Measurements from ENCODE around the gene MNT. TPM values are rescaled to one million over a fixed set of nuclear protein-coding genes. Genes with fewer than 3 reads are reported as not detected.

Gene MNT
- total and polyA plus RNA-seq, 9 of the 15 experiments (the other 6 are each of a cell fraction or from before 2014, with no cell fraction given), result 0.18 to 23.8 (median 5.3) TPM

GRCh38 chr17:2336215-2336851 is 64.5 kb downstream of the MNT start, which contains the start of gene TSR1 (continued):
- TF ChIP-seq THAP12 (CRISPR knock-in tag; IDR thresholded peaks at IDR 0.05) (0 out of 2 replicates have a peak, but pooled peaks have one; percentile 37), ID3 (CRISPR knock-in tag; IDR thresholded peaks at IDR 0.05) (no peak), ID3 (tag; IDR thresholded peaks at IDR 0.05) (0 out of 2 replicates have a peak, but pooled peaks have one; percentile 13), ZBTB7A (IDR thresholded peaks at IDR 0.05; ENCODE audit: borderline replicate concordance, control insufficient read depth, low read depth, low read length) (no peak), NRF1 (conservative IDR thresholded peaks at IDR 0.05 in 1 of 2, IDR thresholded peaks at IDR 0.05 in 1 of 2) (peak; percentile 45 to 54; a peak in 3 of 4 replicates), ZNF655 (CRISPR knock-in tag; IDR thresholded peaks at IDR 0.05) (no peak), ESRRA (IDR thresholded peaks at IDR 0.05; ENCODE audit: borderline replicate concordance, low read depth) (peak; percentile 68; the same call in 1 of the 2 replicates), ZBTB33 (CRISPR knock-in tag; IDR thresholded peaks at IDR 0.05) (no peak), E4F1 (CRISPR knock-in tag; IDR thresholded peaks at IDR 0.05; ENCODE audit: borderline replicate concordance) (no peak), ZNF23 (CRISPR knock-in tag; IDR thresholded peaks at IDR 0.05) (no peak), ATF3 (IDR thresholded peaks at IDR 0.05) (no peak), ATF3 (CRISPR knock-in tag; conservative IDR thresholded peaks at IDR 0.05) (no peak), SREBF2 (CRISPR knock-in tag; IDR thresholded peaks at IDR 0.05) (no peak), THRA (IDR thresholded peaks at IDR 0.05) (no peak), DDX20 (tag; IDR thresholded peaks at IDR 0.05; ENCODE audit: low read depth) (no peak), ZNF165 (CRISPR knock-in tag; IDR thresholded peaks at IDR 0.05; ENCODE audit: borderline replicate concordance) (no peak)

All from K562 (cell line).